Measurements from ENCODE around the gene MRAP. TPM values are rescaled to one million over a fixed set of nuclear protein-coding genes. Genes with fewer than 3 reads are reported as not detected.

MRAP gene
- total and polyA plus RNA-seq, 9 of the 15 experiments (the other 6 are each of a cell fraction or from before 2014, with no cell fraction given), result 0.63 to 2.3 TPM; not detected in 7

GRCh38 chr21:32278518-32279376 is 19.9 kb upstream of the MRAP start, which contains the start of gene MIS18A (continued):
- no peak for TF ChIP-seq ATF2 (CRISPR knock-in tag; IDR thresholded peaks at IDR 0.05)
- TF ChIP-seq ZFP30 (CRISPR knock-in tag; IDR thresholded peaks at IDR 0.05; ENCODE audit: borderline replicate concordance), result no peak
- no peak for TF ChIP-seq IRF9 (tag; IDR thresholded peaks at IDR 0.05)
- no peak for TF ChIP-seq ZNF282 (CRISPR knock-in tag; IDR thresholded peaks at IDR 0.05)
- TF ChIP-seq HNRNPLL (IDR thresholded peaks at IDR 0.05; ENCODE audit: low read depth, low read length, poor library complexity, severe bottlenecking), result peak; percentile 64
- no peak for TF ChIP-seq ILF3 (IDR thresholded peaks at IDR 0.05; ENCODE audit: borderline replicate concordance)
- peak; percentile 60 for TF ChIP-seq NFIC (IDR thresholded peaks at IDR 0.05)
- no peak for TF ChIP-seq PHB2 (IDR thresholded peaks at IDR 0.05; ENCODE audit: low read depth)
- peak; percentile 83; the same call in 1 of the 2 replicates for TF ChIP-seq CBFA2T3 (IDR thresholded peaks at IDR 0.05)
- no peak for TF ChIP-seq ZNF41 (CRISPR knock-in tag; conservative IDR thresholded peaks at IDR 0.05)
- TF ChIP-seq ERF (CRISPR knock-in tag; IDR thresholded peaks at IDR 0.05), result 0 out of 2 replicates have a peak, but pooled peaks have one; percentile 63
- TF ChIP-seq ID3 (CRISPR knock-in tag; IDR thresholded peaks at IDR 0.05), result no peak
- peak; percentile 89 for TF ChIP-seq ID3 (tag; IDR thresholded peaks at IDR 0.05)
- no peak for TF ChIP-seq NR4A1 (CRISPR knock-in tag; IDR thresholded peaks at IDR 0.05)
- TF ChIP-seq NR4A1 (tag; IDR thresholded peaks at IDR 0.05), result 0 out of 2 replicates have a peak, but pooled peaks have one; percentile 20
- TF ChIP-seq NRF1 (conservative IDR thresholded peaks at IDR 0.05 in 1 of 2, IDR thresholded peaks at IDR 0.05 in 1 of 2), result peak; percentile 100
- peak; percentile 71 for TF ChIP-seq ZNF143 (CRISPR knock-in tag; IDR thresholded peaks at IDR 0.05)
- no peak for TF ChIP-seq NR0B1 (IDR thresholded peaks at IDR 0.05; ENCODE audit: partially characterized antibody)
- TF ChIP-seq EP400 (IDR thresholded peaks at IDR 0.05), result peak; percentile 96
- no peak for TF ChIP-seq ELK1 (CRISPR knock-in tag; IDR thresholded peaks at IDR 0.05)
- TF ChIP-seq NFE2 (IDR thresholded peaks at IDR 0.05; ENCODE audit: low read depth), result peak; percentile 5; the same call in 1 of the 2 replicates
- TF ChIP-seq FOXK2 (conservative IDR thresholded peaks at IDR 0.05 in 1 of 2, IDR thresholded peaks at IDR 0.05 in 1 of 2; ENCODE audit: low read depth in 2 of 2), result peak in 1 of 2 experiments; percentile 64; a peak in 3 of 4 replicates
- 0 out of 2 replicates have a peak, but pooled peaks have one; percentile 1 for TF ChIP-seq HEY1 (CRISPR knock-in tag; IDR thresholded peaks at IDR 0.05; ENCODE audit: borderline replicate concordance)

Data from K562 (cell line).